Esophagus muscularis mucosa (tissue), 4 donors: Measurements from ENCODE around the gene SORCS2.

Source experiments
- EP300 ChIP-seq: sonication (generic); formaldehyde crosslinking; IDR thresholded peaks from one replicate; pipeline ENCODE4 v1.6.1; 2017; ENCODE audit warnings: antibody characterized with exemption
- POLR2A ChIP-seq: fragments of 450-650 bp; IDR thresholded peaks from one replicate; pipeline ENCODE4 v1.6.1; 2017; ENCODE audit warnings: antibody characterized with exemption, moderate library complexity, mild to moderate bottlenecking, low read depth
- POLR2AphosphoS5 ChIP-seq, 2 donors: sonication (generic); formaldehyde crosslinking; IDR thresholded peaks; one replicate each; pipeline ENCODE4 v1.6.1; 2017; ENCODE audit warnings: antibody characterized with exemption in 2 of 2
- TF ChIP-seq, protein P1 (sequence below), 3 experiments: fragments of 200-600 bp in 2 of 3; fragments of 450-650 bp in 1 of 3; sonication (generic) in 2 of 3; IDR thresholded peaks; one replicate each; pipeline ENCODE4 v1.5.1; 2017 to 2019; ENCODE audit warnings: antibody characterized with exemption in 3 of 3, mild to moderate bottlenecking in 2 of 3, moderate library complexity in 1 of 3

DNA sequence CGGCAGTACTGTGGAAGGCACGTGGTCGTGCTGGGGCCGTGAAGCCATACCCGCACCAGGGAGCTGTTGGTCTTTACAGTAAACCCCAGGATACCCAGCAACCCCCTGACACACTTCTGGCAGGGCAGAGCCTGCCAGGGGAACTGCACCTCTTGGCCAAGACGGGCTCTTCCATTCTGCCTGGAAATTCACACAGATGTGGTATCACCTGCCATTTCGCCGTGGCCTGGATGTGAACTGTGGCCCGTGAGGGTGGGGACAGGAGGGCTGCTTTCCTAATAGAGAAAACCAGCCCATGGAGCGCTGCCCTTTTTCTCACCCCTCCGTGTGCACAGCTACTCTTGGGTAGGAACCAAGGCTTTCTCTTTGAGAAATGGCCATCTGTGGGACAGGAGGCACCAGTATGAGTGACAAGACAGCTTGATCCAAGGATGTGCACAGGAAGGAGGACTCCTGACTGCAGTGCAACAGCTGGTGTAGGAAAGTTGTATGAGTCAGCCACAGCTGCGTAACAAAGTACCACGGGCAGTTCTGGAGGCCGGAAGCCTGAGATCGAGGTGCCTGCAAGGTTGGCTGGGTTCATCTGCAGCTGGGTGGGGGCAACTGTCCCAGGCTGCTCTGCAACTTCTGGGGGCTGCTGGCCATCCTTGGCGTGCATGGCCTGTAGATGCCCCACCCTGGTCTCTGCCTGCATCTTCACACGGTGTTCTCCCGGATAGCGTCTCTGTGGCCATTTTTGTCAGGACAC, 146.7 kb downstream of the SORCS2 start:
- TF ChIP-seq, protein P1, sequence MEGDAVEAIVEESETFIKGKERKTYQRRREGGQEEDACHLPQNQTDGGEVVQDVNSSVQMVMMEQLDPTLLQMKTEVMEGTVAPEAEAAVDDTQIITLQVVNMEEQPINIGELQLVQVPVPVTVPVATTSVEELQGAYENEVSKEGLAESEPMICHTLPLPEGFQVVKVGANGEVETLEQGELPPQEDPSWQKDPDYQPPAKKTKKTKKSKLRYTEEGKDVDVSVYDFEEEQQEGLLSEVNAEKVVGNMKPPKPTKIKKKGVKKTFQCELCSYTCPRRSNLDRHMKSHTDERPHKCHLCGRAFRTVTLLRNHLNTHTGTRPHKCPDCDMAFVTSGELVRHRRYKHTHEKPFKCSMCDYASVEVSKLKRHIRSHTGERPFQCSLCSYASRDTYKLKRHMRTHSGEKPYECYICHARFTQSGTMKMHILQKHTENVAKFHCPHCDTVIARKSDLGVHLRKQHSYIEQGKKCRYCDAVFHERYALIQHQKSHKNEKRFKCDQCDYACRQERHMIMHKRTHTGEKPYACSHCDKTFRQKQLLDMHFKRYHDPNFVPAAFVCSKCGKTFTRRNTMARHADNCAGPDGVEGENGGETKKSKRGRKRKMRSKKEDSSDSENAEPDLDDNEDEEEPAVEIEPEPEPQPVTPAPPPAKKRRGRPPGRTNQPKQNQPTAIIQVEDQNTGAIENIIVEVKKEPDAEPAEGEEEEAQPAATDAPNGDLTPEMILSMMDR (IDR thresholded peaks at IDR 0.05), result no peak
- TF ChIP-seq POLR2A (no peak), POLR2AphosphoS5 (IDR thresholded peaks at IDR 0.05) (no peak), EP300 (no peak)
